Cerebellar cortex (tissue), 1 donor: ENCODE data around the gene SLC44A5.
"Not testable (repeated sequence)": the region's sequence is repeated elsewhere in the genome, so short reads cannot be mapped to it uniquely, and the experiment has no call there.

Experiments used
- DNase-seq: peaks from one replicate; pipeline ENCODE4 v3.0.0-alpha.2; 2015; ENCODE audit warnings: low spot score

The SLC44A5 gene

GRCh38 chr1:75366595-75366994, 244.3 kb downstream of the SLC44A5 start:
- no peak for DNase-seq

- no peak for DNase-seq
Measured at GRCh38 chr1:75361260-75361659, 249.7 kb downstream of the SLC44A5 start.

GRCh38 chr1:75354267-75354666, 256.6 kb downstream of the SLC44A5 start:
- not testable (repeated sequence) for DNase-seq

- no peak for DNase-seq
Measured at GRCh38 chr1:75353051-75353450, 257.9 kb downstream of the SLC44A5 start.

GRCh38 chr1:75345538-75346292, 265.2 kb downstream of the SLC44A5 start:
- no peak for DNase-seq

GRCh38 chr1:75342786-75343185, 268.1 kb downstream of the SLC44A5 start:
- DNase-seq = no peak

- DNase-seq = no peak
Measured at GRCh38 chr1:75341537-75341936, 269.4 kb downstream of the SLC44A5 start.

- no peak for DNase-seq
Measured at GRCh38 chr1:75338616-75339483, 272.1 kb downstream of the SLC44A5 start.

- DNase-seq = no peak
Measured at GRCh38 chr1:75334876-75335389, 276.0 kb downstream of the SLC44A5 start.

GRCh38 chr1:75330624-75331023, 280.3 kb downstream of the SLC44A5 start:
- no peak for DNase-seq

GRCh38 chr1:75328691-75329090, 282.2 kb downstream of the SLC44A5 start:
- no peak for DNase-seq

GRCh38 chr1:75327395-75327794, 283.5 kb downstream of the SLC44A5 start:
- DNase-seq = no peak

GRCh38 chr1:75317976-75318375, 292.9 kb downstream of the SLC44A5 start:
- no peak for DNase-seq

GRCh38 chr1:75316230-75316629, 294.7 kb downstream of the SLC44A5 start:
- no peak for DNase-seq

- no peak for DNase-seq
Measured at GRCh38 chr1:75312620-75313019, 298.3 kb downstream of the SLC44A5 start.

GRCh38 chr1:75310067-75310466, 300.8 kb downstream of the SLC44A5 start:
- no peak for DNase-seq

GRCh38 chr1:75308365-75308764, 302.5 kb downstream of the SLC44A5 start:
- no peak for DNase-seq

GRCh38 chr1:75305061-75305460, 305.9 kb downstream of the SLC44A5 start:
- no peak for DNase-seq

GRCh38 chr1:75293270-75293669, 317.6 kb downstream of the SLC44A5 start:
- no peak for DNase-seq

- no peak for DNase-seq
Measured at GRCh38 chr1:75292013-75292412, 318.9 kb downstream of the SLC44A5 start.

- no peak for DNase-seq
Measured at GRCh38 chr1:75276385-75276784, 334.5 kb downstream of the SLC44A5 start.

- no peak for DNase-seq
Measured at GRCh38 chr1:75275631-75276030, 335.3 kb downstream of the SLC44A5 start.

GRCh38 chr1:75274920-75275506, 335.9 kb downstream of the SLC44A5 start:
- no peak for DNase-seq
